ENCODE results near the gene MVK.

The MVK gene

GRCh38 chr12:109573029-109573913 lies at the start of gene MVK, which contains the start of gene MMAB:
MVK (plus strand) TSS chr12:109573794; CDS start chr12:109574823, 1,029 bp downstream.
MMAB (minus strand) TSS chr12:109573504; CDS start chr12:109573480, 24 bp downstream.
- DNase-seq (ENCODE audit: low read depth), result peak; percentile 98

GRCh38 chr12:109524466-109525278 lies 48.9 kb upstream of the MVK start:
- DNase-seq (ENCODE audit: low read depth), result no peak

DNA sequence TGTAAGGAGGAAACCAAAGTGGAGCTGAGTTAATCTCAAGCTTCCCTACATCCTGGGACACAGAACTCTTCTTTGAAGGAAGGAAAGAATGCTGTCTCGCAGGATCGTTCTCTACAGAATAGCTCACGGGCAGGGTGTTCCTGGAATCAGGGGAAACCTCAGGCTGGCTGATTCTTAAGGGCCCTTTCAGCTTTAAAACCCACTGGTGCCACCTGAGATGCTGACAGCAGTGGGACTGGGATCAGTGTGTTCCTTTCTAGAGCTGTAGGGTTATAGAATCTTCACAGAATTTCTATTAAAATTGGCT lies 48.4 kb upstream of the MVK start:
- DNase-seq (ENCODE audit: low read depth), result no peak

GRCh38 chr12:109527489-109528123 lies 46.0 kb upstream of the MVK start:
- DNase-seq (ENCODE audit: low read depth), result no peak

DNA sequence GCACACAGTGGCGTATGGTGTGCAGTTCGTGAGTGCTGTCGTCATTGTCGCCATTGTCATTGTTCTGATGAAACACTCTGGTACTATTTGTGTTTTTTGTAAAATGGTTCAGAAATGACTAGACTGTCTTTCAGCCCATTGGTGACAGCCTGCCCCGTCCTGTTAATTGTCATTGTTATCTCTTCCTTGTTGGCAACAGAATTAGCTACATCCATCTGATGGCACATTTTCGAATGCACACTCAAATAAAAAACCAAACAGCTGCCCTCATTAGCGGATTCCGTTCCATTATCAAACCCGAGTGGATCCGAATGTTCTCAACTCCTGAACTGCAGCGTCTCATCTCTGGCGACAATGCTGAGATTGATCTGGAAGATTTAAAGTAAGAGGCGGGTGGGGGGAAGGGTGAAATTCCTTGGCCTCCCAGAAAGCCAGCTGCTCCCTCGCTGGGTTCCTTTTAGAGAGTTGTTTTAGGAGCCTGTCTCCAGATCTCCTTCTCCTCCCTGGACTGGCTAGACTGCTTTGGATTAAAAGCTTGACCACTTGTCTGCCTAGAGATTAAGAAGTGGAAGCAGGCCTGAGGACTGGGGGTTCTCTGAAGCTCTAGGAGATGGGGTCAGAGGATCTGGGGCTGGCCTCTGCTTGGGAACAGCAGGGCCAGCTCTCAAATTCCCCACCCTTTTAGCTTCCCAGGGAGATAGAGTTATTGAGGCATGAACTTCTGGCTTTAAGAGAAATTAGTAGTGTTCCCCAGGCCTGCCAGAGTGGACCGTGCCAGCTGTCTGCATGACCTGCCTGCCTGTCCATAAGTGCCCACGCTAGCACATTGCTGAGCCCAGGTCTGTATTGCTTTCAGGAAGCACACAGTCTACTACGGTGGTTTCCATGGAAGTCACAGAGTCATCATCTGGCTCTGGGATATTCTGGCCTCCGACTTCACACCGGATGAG lies 43.6 kb upstream of the MVK start:
- no peak for DNase-seq (ENCODE audit: low read depth)

GRCh38 chr12:109531411-109531810 lies 42.2 kb upstream of the MVK start:
- DNase-seq (ENCODE audit: low read depth), result no peak

GRCh38 chr12:109532721-109533486 lies 40.7 kb upstream of the MVK start:
- DNase-seq (ENCODE audit: low read depth), result no peak

GRCh38 chr12:109533487-109533740 lies 40.2 kb upstream of the MVK start:
- no peak for DNase-seq (ENCODE audit: low read depth)

GRCh38 chr12:109534456-109534855 lies 39.1 kb upstream of the MVK start:
- no peak for DNase-seq (ENCODE audit: low read depth)

DNA sequence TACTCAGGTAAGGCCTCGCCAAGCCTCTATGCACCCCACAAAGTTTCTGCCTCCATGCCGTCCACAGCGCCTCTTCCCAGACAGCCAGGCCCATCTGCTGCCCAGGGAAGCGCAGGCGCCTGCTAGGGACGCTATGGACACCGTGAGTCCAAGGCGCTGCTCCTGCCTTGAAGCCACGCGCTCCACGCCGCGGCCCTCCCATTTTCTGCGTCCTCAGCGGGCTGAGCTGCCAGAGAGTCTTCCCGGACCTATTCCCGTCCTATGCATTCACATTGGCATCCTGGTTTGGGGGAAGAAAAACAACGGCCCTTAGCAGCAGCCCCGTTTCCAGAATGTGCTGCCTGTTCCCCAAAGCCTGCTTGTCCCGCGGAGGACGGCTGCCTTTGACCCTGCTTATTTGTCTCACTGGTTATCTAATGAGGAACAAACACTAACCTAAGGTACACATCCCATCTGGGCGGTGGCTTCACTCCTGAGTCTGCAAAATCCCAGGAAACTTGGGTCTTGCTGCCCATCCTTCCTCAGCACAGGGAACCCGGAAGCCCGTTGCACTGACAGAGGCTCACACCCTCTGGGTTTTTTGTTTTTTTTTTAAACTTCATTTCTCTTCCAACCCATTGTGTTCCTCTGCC lies 38.2 kb upstream of the MVK start:
- no peak for DNase-seq (ENCODE audit: low read depth)

DNA sequence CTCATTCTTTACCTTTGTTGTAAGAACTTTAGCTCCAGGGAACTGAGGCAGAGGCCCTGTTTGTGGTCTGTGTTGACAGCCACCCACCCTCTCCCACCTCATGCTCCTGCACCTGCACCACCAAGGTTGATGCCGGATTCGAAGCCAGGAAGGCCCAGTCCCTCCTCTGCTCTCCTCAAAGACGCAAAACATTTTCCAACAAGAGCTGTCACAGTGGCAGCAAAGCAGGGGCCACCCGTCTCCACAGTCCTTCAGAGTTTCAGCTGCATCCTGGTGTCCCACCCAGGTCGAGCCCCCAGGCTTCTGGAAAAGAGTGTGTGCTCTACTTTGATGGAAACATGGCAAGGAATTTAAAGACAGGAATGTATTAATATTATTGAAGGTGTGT lies 37.7 kb upstream of the MVK start:
- DNase-seq (ENCODE audit: low read depth), result no peak

DNA sequence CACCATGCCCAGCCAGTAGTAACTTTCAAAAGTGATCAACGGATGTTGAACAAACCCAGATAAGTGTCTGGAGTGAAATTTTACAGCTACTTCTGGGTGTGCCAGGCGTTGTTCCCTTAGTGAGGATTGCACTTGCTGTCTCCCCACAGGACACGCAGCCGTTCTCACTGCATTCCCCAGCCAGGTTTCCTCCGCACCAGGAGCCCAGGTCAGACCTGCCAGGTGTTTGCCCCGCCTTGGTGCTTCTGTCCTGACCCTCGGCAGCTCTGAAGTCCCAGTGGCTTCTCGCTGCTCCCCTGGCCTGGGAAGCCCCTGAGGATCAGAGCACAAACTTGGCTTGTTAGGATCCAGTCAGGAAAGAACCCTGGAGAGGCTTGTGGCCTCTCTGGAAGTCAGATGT lies 36.5 kb upstream of the MVK start:
- no peak for DNase-seq (ENCODE audit: low read depth)

- no peak for DNase-seq (ENCODE audit: low read depth)
These were observed 35.3 kb upstream of the MVK start for GRCh38 chr12:109538191-109538863.

DNA sequence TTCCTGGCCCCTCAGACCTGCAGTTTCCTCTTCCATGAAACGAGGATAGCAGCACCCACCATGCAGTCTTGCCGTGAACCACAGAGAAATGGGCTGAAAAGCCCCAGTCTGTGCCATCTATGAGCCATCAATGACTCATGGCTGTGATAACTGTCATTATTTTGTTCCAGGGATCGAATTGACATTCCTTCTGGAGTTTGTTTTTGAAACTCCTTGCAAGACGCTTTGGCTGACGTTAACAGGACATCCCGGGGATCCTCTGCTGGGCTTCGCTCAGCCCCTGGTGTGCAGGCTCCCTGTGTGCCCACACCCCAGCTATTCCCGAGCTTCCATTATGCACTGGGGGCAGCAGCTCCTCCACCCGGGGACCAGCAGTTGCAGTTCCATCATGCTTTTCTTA lies 34.1 kb upstream of the MVK start:
- DNase-seq (ENCODE audit: low read depth), result no peak

DNA sequence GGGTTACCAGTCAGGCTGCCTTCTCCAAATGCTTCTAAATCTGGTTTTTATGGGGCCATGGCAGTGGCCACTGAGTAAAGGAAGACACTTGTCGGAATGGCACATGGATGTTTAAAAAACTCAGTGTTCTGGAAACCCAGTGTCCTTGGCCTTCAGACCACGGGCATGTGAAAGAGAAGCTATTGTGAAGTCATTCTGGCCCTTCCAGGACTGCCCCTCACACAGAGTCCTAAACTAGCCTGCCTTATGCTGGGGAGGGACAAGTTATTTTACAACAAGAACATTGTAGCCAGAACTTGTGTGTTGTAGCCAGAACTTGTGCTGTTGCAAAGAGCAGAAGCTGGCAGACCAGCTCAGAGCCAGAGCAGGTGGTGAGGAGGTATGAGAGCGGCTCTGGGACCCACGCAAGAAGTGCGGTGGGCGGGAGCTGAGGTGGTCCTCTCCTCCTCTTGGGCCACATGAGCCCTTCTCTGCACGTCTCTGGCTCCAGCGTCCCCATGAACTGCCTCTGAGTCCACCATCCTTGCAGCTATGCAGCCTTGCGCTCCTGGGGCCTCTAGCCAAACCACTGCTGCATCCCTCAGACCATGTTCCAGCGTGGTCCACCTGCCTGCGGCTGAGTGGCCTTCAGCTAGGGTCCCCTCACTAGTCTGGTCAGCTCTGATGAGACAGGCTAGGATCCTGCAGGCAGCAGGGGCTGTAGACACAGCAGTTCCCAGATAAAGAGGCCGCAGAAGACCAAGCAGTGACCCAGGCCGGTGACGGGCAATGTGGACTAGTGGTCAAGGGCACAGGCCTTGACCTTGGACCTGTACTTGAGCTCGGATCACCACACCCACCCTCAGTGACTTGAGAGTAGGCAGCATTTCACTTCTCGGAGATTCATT lies 32.8 kb upstream of the MVK start:
- DNase-seq (ENCODE audit: low read depth), result no peak

DNA sequence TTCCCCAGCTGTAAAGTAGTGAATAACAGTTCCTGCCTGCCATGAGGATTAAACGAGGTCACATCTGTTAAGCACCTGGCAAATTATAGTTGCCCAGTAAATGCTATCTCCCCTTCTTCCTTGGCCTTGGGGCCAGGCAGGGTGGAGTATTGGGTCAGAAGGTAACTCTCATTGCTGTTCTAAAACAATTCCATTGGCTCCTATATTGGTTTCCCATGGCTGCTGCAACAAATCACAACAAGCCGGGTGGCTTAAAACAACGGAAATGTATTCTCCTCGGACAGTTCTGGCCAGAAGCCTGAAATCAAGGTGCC lies 32.2 kb upstream of the MVK start:
- no peak for DNase-seq (ENCODE audit: low read depth)

- DNase-seq (ENCODE audit: low read depth), result no peak
These were observed 31.6 kb upstream of the MVK start for GRCh38 chr12:109542014-109542413.

GRCh38 chr12:109542876-109543275 lies 30.7 kb upstream of the MVK start:
- DNase-seq (ENCODE audit: low read depth), result no peak

- no peak for DNase-seq (ENCODE audit: low read depth)
These were observed 28.6 kb upstream of the MVK start for GRCh38 chr12:109544955-109545531.
